GM21786 (cell line): ENCODE measurements around the gene CSMD2.
"Not testable (repeated sequence)": the region's sequence is repeated elsewhere in the genome, so short reads cannot be mapped to it uniquely, and the experiment has no call there.

Experiments
- ATAC-seq: cut with Tn5 transposase; IDR thresholded peaks from one replicate; pipeline ENCODE4 v1.9.1; 2021; ENCODE audit not compliant: unreplicated experiment

Gene CSMD2

DNA sequence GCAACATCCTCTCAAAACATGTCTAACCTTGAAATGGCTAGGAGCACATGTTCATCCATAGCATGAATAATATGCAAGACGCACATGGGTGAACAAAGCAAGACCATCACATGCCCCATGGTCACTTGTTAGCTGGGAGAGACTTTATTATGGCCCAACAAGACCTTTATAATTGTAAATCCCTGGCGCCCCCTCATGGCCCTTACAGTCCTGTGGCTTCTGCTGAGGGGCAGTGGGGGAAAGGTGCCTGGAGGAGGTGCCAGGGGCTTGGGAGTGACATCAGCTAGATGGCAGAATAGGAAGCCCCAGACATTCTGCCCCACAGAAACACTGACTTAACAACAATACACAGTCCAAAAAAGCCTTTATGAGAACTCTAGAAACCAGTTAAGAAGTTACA lies 51.7 kb downstream of the CSMD2 start:
- no peak for ATAC-seq

DNA sequence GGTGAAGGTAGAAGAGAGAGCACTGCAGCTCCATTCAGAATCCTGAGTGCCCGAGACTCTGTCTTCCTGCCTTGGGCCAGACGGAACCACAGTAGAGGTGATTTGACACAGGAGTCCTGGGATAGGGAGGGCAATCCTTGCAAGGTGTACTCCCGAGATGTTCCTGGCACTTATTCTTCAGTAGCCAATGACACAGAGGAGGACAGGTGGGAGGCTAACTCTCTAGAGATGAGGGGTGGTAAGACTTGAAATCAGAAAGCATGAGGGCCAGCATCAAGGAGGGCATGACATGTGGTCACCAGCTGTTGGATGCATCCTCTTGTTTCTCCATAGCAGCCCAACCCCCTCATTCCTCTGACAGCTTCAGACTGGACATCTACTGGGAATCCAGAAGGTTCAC lies 56.3 kb downstream of the CSMD2 start:
- no peak for ATAC-seq

DNA sequence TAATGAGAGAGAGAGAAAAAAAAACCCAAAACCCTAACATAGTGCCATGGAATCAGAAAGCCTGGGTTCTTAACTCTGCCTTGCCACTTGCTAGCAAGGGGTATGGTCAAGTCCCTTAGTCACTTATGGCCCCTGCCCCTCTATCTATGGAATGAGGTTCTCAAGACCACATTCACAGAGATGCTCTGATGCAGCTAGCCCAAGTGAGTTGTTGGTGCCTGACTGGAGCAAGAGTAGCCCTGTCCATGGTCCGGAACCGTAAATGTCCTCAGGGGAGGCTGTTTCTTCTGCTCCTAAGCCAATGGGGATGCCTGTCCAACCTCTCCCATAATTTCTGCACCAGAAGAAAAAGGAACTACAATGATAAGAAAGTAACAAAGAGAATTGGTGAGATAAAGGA lies 56.8 kb downstream of the CSMD2 start:
- no peak for ATAC-seq

DNA sequence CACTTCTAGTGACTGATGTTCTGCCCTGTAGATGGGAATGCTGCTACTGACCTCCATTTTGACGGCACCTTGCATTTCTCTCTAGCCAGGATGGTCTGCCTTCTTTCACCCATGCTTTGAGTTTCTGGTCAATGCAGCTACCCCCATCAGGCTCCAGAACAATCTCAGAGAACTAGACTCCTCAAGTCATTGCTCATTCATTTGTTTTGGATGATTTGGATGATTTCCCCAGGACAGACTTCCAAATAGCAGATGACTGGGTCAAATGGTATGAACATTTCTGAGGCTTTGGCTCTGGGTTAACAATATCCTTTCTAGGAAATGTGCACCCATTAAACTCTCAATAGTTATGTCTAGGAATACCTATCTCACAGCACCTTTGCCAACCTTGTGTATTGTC lies 63.9 kb downstream of the CSMD2 start:
- ATAC-seq: no peak

DNA sequence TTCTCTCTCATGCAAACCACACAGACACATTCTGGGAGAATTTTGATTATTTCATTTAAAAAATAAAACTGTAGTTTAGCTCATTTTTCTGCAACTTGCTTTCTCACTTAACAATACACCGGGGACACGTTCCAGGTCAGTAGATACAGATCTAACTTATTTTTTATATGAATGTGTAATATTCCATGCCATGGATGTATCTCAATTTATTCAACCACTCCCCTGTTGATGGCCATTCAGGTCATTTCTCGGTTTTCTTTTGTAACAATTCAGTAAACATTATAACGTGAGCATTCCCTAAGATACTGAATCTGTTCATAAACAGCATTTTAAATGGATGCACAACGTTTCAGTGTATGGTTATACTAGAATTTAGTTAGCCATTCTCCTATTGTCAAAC lies 64.7 kb downstream of the CSMD2 start:
- ATAC-seq: no peak

DNA sequence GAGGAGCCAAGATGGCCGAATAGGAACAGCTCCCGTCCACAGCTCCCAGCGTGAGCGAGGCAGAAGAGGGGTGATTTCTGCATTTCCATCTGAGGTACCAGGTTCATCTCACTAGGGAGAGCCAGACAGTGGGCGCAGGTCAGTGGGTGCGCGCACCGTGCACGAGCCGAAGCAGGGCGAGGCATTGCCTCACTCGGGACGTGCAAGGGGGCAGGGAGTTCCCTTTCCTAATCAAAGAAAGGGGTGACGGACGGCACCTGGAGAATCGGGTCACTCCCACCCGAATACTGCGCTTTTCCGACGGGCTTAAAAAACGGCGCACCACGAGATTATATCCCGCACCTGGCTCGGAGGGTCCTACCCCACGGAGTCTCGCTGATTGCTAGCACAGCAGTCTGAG lies 72.6 kb downstream of the CSMD2 start:
- ATAC-seq: not testable (repeated sequence)

DNA sequence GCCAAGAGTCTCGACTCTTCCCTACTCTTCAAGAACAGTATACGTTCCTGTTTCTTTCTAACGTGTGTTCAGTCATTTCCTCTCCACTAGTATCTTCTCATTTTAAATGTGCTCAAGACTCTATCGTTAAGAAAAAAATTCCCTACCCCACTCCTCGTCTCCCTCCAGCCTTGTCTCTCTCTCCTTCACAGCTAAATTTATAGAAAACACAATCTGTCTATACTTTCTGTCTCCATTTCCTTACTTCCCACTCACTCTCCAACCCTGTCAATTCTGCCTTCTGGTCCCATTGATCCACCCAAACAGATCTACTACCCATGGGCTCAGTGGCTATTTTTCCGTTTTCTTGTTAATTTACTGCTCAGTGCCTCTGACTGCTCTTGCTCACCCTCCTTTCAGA lies 75.3 kb downstream of the CSMD2 start:
- ATAC-seq: no peak

DNA sequence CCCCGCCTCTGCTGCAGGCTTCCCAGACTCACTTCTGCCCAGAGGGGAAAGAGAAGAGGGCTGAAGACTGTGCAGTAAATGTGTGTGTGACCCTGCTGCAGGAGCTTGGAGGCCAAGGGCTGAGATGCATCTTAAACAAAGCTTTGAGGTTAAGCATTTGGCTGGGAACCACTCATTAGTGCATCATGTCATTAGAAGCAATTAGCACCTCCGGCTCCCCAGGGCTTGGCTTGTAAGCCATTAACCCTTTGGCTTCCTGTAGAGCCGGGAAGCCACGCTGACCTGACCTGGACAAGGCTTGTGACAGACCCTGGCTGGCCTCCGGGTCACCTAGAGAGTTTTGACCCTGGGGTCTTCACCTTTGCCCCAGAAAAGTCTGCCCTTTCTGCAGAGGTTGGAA lies 77.0 kb downstream of the CSMD2 start:
- no peak for ATAC-seq

DNA sequence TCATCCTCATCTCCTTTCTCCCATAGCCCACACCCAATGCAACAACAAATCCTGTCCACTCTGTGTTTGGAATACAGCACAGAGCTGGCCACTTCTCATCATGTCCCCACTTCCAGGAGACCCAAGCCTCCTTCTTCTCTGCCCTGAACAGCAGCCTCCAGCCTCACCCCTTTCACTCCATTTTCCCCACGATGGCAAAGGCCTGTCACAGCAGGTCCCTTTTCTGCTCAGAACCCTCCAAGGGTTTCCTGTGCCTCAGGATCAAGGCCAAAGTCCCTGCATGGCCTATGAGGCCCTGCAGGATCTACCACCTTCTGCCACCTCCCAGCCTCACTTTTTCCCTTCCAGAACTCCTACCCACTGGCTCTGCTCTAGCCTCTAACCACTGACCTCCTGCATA lies 78.5 kb downstream of the CSMD2 start:
- no peak for ATAC-seq

DNA sequence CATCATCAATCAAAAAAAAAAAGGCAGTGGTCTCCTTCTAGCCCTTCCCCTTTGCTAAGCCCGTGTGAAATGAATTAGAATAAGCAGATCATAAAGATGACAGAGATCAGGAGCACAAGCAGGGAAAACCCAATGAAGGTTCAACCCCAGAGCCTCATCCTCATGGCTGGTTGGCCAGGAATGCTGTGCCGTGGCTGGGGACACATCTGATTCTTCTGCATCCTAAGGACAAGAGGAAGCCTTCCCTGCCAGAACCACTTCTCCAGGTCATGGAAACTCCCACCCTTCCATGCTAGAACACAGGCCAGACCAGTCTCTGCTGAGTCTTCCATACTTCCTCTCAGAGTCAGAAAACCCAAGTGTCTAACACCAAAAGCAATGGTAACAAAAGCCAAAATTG lies 81.1 kb downstream of the CSMD2 start:
- no peak for ATAC-seq

DNA sequence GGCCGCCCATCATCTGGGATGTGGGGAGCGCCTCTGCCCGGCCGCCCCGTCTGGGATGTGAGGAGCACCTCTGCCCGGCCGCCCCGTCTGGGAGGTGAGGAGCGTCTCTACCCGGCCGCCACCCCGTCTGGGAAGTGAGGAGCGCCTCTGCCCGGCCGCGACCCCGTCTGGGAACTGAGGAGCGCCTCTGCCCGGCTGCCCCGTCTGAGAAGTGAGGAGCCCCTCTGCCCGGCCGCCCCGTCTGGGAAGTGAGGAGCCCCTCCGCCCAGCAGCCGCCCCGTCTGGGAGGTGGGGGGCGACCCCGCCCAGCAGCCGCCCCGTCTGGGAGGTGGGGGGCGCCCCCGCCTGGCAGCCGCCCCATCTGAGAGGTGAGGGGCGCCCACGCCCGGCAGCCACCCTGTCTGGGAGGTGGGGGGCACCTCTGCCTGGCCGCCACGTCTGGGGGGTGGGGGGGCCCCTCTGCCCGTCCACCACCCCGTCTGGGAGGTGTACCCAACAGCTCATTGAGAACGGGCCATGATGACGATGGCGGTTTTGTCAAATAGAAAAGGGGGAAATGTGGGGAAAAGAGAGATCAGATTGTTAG lies 82.9 kb downstream of the CSMD2 start:
- ATAC-seq: not testable (repeated sequence)

DNA sequence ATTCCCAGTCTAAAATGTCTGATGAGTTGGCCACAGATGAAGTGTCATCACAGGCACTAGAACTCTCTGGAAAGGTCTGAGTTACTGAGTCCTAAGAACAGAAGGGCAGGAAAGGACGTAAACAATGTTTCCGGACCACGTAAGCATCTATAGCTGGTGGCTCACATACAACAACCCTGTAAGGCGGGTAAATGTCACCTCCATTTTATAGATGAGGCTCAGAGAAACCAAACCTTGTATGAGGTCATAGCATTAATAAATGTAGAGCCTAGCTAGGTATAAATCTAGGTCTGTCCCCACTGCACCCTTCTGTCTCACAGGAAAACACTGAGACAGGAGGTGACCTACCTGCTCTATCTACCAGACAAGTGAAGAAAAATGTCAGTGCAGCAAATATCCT lies 86.6 kb downstream of the CSMD2 start:
- ATAC-seq: no peak

DNA sequence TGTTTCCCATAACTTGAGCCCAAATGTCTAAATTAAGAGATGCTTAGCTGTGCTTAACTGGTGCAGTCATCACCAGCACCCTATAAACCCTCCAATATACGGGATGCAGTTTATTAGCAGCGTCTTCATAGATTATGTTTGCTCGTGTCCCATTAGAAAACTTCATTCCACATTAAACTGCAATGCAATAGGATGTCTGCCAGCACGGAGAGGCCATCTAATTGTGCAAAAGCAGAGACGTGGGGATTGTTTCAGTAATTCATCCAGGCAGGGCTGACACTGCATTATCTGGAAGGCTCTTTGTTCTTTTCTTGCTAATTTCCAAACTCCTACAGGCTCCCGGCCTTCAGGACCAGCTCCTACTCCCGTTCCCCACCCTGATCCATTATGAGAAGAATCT lies 89.5 kb downstream of the CSMD2 start:
- no peak for ATAC-seq

DNA sequence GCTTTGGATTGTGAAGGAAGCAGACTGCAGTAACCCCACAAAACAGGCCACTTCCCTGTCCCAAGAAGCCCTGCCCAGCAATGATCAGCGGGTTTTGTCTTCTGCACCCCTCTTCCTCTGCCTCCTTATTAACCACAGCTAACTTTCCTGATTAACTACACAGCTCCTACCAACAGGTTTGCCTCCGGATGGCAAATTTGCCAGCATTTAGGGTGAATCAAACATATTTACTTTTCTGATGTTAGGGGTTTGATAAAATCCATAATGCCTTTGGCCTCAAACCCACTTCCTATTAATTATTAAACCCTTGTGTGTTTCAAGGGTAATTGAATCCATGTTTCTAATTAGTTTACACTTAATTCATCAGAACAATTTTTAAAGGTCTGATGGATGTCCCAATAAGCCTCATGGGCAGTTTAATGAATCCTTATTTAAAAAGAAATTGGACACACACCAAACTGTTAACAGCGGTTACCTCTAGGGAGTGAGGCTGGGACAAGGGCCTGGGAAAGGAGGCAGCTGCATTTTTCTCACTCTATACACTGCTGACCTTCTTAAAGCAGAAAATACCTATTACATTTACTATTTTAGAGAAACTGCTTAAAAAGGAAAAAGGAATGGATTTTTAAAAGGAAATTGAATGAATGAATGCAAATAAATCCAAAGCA lies 91.9 kb downstream of the CSMD2 start:
- no peak for ATAC-seq

DNA sequence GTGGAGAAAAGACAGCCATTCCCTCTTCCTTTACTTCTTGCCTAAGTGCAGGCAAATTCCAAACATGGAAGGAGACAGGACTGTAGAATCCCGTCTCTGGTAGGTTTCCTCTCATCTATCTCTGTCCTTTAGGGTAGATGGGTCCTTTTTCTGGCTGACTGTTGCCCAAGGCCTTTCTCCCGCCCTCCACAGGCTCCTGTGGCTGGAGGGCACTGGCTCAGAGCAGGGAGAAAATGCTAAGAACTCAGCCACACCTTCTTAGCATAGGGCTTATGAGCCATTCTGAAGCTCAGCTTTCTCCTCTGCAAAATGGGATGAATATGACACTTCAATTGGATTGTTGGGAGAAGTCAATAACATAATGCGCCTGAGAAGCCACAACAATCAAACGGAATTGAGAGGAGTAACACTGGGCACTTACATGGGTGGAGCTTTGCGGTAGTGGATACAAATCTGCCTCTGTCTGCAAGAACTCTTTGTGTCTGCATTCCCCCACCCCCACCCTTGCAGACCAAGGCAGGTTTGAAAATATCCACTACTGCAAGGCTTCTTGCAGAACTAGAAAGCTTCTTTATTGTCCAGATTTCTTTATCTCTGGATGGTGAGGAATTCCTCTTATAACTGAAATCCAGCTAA lies 94.7 kb downstream of the CSMD2 start:
- no peak for ATAC-seq

DNA sequence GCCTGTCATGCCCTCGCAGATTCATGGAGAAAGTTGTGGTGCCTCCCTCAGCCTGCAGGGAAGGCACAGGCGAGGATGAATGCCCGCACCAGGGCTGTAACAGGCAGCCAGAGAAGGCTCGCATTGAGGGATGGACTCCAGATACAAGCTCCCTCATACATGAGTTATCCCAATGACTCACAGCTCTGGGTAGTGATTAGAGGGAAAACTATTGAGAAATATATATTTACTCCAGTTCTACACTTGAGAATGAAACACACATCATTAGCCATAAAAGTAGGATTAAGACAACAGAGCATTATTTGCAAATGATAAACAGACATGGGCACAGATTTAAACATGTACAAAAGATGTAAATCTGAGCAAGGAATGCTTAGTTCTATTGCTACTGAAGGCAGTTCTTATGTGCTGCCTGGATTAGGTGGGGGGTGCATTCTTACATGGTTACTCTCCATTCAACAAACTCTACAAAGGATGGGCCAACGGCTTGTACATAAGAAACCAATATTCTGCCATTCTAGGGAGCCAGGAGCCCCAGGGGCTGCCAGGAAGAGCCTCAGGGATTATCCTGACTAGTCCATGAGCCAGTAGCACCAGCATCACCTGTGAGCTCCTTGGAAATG lies 97.9 kb downstream of the CSMD2 start:
- ATAC-seq: no peak

DNA sequence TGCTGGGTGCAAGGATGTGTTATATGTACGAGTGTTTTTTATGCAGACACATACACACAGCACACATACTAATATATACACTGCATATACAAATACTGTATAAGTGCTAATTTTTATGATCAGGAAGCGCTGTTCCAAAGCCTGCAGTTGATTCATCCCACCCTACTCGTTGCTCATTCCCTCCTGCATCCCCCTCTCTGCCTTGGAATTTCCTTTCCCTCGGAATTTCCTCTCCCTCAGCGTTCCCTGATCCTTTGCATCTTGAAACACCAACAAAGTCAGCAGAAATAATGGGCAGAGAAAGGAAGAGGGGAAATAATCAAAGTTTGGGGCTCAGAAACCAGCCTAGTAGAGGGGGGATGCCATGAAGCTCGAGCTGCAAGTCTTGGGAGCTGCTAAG lies 98.9 kb downstream of the CSMD2 start:
- ATAC-seq: no peak

DNA sequence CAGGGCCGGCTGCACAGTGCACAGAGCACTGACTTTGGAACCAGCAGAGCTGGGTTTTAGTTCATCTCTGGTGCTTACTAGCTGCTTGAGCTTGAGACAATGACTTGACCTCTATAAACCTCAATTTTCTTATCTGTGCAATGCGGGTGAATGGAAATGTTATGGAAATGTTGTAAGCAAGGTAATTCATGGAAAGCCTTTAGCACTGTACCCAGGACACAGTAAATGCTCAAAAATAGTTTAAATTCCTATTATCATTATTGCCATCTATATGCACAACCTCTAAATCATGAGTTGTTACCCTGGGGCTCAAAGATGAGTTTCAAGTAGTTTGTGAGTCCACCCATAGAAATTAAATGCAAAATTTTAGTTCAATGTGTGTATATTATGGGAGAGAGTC lies 99.5 kb downstream of the CSMD2 start:
- no peak for ATAC-seq

DNA sequence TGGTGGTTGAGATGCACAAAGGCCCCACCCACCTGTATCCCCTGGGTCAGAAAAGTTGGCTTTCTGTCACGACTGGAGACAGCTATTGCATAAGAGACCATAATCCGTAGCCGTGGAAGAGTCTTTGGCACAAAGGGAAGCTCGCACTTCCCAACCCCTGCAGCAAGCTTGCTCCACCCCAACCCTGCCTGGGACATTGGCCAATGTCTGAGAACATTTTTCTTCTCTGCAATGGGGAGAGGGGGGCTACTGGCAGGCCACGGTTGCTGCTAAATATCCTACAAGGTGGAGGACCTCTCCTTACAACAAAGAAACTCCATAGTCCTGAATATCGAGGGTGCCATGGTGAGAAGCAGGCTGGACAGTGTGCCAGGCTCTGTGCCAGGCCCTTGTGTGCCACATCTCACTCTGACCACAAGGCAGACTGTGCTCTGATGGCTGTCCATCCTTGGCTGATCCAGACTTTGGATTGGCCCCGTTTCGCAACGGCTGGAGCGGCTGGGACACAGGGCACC lies 104.1 kb downstream of the CSMD2 start:
- ATAC-seq: no peak

DNA sequence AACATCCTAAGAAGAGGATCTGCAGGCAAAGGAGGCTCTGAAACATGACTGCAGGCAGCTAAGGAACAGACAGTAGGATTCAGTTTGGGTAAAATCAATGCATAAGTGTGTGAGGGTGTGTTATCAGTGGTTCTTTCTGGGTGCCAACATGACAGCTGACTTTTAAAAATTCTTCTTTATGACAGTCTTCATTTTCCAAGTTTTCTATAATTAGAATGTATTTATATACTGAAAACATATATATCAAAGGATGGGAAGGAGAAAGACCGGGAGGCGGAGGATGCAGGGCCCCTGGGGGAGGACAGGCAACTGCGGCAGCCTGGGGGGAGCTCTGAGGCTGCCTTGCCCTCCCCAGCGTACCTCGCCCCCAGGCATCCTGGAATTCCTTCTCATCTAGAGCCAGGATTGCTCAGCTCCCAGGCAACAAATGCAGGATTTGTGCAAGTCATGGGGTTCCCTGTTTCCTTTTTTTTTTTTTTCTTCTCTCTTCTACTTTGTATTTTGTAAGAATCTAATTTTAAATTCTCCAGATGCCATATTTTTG lies 104.8 kb downstream of the CSMD2 start:
- ATAC-seq: no peak

DNA sequence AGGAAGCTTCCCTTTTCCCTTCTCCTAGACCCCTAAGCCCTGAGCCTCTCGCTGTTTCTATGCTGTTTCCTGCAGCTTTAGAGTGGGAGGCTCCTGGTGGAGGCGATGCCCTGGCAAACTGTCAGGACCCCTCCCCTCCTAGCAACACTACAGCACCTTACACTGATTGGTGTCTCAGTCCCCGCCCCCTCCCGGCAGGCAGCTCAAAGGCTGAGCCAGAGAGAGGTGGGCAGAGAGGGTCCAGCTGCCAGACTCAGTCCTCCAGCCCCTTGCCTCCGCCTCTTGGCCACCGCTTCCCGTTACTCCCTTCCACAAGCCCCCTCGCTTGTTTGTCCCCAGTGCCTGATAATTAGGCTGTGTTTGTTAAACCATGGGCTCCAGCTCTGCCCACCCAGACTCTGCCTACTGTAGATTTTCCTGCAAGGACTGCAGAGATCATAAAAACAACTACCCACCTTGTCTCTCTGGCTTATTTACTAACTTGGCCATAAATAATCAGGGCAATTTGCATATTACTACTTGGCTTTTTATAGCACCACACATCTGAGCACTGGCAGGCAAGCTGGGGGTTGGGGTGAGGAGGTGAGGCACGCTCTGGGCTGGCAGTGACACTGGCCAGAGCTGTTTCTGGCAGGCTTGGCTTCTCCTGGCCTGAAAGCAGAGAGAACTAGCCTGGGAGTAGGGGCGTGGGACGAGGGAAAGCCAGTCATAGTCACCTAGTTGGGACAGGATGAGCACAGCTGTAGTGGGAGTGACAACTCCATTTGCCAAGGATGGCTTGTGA lies 107.5 kb downstream of the CSMD2 start:
- no peak for ATAC-seq
